Kidney (tissue), 14 donors: ENCODE measurements around the gene COX10. TPM values are rescaled to one million over a fixed set of nuclear protein-coding genes. Genes with fewer than 3 reads are reported as not detected.

ENCODE experiments used
- DNase-seq, 5 donors: peaks; one replicate each; pipeline ENCODE4 v3.0.0-alpha.2; 2013 to 2020
- FAIRE-seq: peaks from 2 replicates; lab custom pipeline; 2012; peaks lifted over from hg19 to GRCh38; lab: Jason Lieb, UNC
- H3K27ac ChIP-seq, 2 donors: one replicate each; pipeline ENCODE4 v1.7.0; 2013; ENCODE audit warnings: low read depth in 2 of 2, low read length in 2 of 2, inconsistent platforms in 1 of 2
- H3K27me3 ChIP-seq: one replicate; pipeline ENCODE4 v1.7.1; 2013; ENCODE audit warnings: low read length, inconsistent platforms; ENCODE audit not compliant: control insufficient read depth, insufficient read depth
- H3K36me3 ChIP-seq, 3 donors: one replicate each; pipeline versions ENCODE4 v1.7.0 to v1.7.1; 2013; ENCODE audit warnings: low read length in 3 of 3, control low read depth in 1 of 3, inconsistent platforms in 1 of 3; ENCODE audit not compliant: insufficient read depth in 3 of 3, control insufficient read depth in 2 of 3
- H3K4me1 ChIP-seq, 3 donors: one replicate each; pipeline versions ENCODE4 v1.7.0 to v1.7.1; 2013; ENCODE audit warnings: low read length in 3 of 3, inconsistent platforms in 1 of 3, low read depth in 1 of 3; ENCODE audit not compliant: control insufficient read depth in 2 of 3, insufficient read depth in 2 of 3
- H3K4me3 ChIP-seq, 3 donors: one replicate each; pipeline versions ENCODE4 v1.7.0 to v1.8.1; 2013; ENCODE audit warnings: low read length in 3 of 3, control low read depth in 1 of 3, inconsistent platforms in 1 of 3
- H3K9ac ChIP-seq, 3 donors: one replicate each; pipeline versions ENCODE4 v1.7.0 to v1.7.1; 2013; ENCODE audit warnings: low read length in 3 of 3, control low read depth in 1 of 3, inconsistent platforms in 1 of 3
- H3K9me3 ChIP-seq, 3 donors: one replicate each; pipeline versions ENCODE4 v1.7.0 to v1.7.1; 2013; ENCODE audit warnings: low read length in 3 of 3, control low read depth in 1 of 3, inconsistent platforms in 1 of 3; ENCODE audit not compliant: control insufficient read depth in 2 of 3, insufficient read depth in 1 of 3
- CTCF ChIP-seq: IDR thresholded peaks from 3 replicates; pipeline ENCODE4 v1.5.1; 2012; ENCODE audit warnings: mild to moderate bottlenecking, moderate library complexity, borderline replicate concordance; ENCODE audit not compliant: insufficient read depth; ENCODE audit errors: extremely low read depth
- intact Hi-C: fragments of 100-400 bp; cut with DNase I; formaldehyde crosslinking; loops from one replicate; pipeline ENCODE4 v1.11.1; 2022
- polyA plus RNA-seq: library from polyadenylated mRNA; stranded (reverse); fragments of 350-450 nt; fragmentation: Illumina TruSeq; extraction: RNeasy Lipid Tissue Mini Kit (QIAGEN cat#74804); gene quantifications from one replicate; pipeline ENCODE4 v1.2.3, GENCODE V29; 2014; ENCODE audit warnings: low read depth, low replicate concordance; ENCODE audit not compliant: insufficient read depth
- total RNA-seq: library from RNA; stranded (reverse); fragmentation: NEBNext Ultra II Directional; extraction: Animal tissue kit (Norgen Biotek cat#: 25700); gene quantifications from one replicate; pipeline ENCODE4 v1.2.1, GENCODE V29; 2021
- donor health status: control.
- donor health status: control.
- donor health status: control.
- donor health status: control.
- donor health status: control.
- donor health status: DM: yes; HTN: yes; CAD: no.
- donor health status: Normal renal cell carcinoma (clear cell type).

Gene COX10
- total and polyA plus RNA-seq, 2 donors from 2014 or later = 14.2 to 18.0 TPM

GRCh38 chr17:14138649-14139048 is 69.3 kb downstream of the COX10 start:
- intact Hi-C loops = no loop called here
- no peak for TF ChIP-seq CTCF
- Histone ChIP-seq H3K27ac (no peak overlapping the region), H3K9me3 (no peaks in the 10 kb centered on the region), H3K4me3 (no peak overlapping the region), H3K9ac (no peak overlapping the region), H3K36me3 (no peaks in the 10 kb centered on the region), H3K4me1 (peaks cover 0 to 2% (median 0%) of the 10 kb centered on the region in 3 donors), H3K27me3 (no peaks in the 10 kb centered on the region)
- DNase-seq (no peak), FAIRE-seq (no peak)

- intact Hi-C loops = no loop called here
- peaks cover 0 to 4% (median 0%) of the 10 kb centered on the region in 3 donors for H3K4me1 ChIP-seq
- DNase-seq (peak in 3 of 5 donors; percentile 21 to 78 (median 52)), FAIRE-seq (no peak)
- TF ChIP-seq CTCF = no peak
- no peaks in the 10 kb centered on the region for H3K9me3 ChIP-seq
- H3K27ac ChIP-seq = no peak overlapping the region
- H3K36me3 ChIP-seq = no peaks in the 10 kb centered on the region
- no peak overlapping the region for H3K9ac ChIP-seq
- H3K27me3 ChIP-seq = no peaks in the 10 kb centered on the region
- H3K4me3 ChIP-seq = no peak overlapping the region
These were observed 74.4 kb downstream of the COX10 start for GRCh38 chr17:14143688-14144087.

- no peak overlapping the region for H3K9ac ChIP-seq
- intact Hi-C loops = no loop called here
- H3K4me3 ChIP-seq = no peak overlapping the region
- no peak for TF ChIP-seq CTCF
- H3K4me1 ChIP-seq = peaks cover 0 to 4% (median 0%) of the 10 kb centered on the region in 3 donors
- H3K36me3 ChIP-seq = no peaks in the 10 kb centered on the region
- DNase-seq (peak in 1 of 5 donors; percentile 16), FAIRE-seq (no peak)
- H3K9me3 ChIP-seq = no peaks in the 10 kb centered on the region
- no peaks in the 10 kb centered on the region for H3K27me3 ChIP-seq
- no peak overlapping the region for H3K27ac ChIP-seq
These were observed 75.2 kb downstream of the COX10 start for GRCh38 chr17:14144508-14144907.

GRCh38 chr17:14149751-14150150 is 80.4 kb downstream of the COX10 start:
- Histone ChIP-seq H3K9ac (no peak overlapping the region), H3K9me3 (no peaks in the 10 kb centered on the region), H3K4me3 (no peak overlapping the region), H3K27me3 (no peaks in the 10 kb centered on the region), H3K27ac (no peak overlapping the region), H3K4me1 (no peaks in the 10 kb centered on the region), H3K36me3 (no peaks in the 10 kb centered on the region)
- intact Hi-C loops = no loop called here
- FAIRE-seq = no peak
- DNase-seq = no peak
- no peak for TF ChIP-seq CTCF
